Measurements from ENCODE around the gene ENOX1.

The ENOX1 gene

DNA sequence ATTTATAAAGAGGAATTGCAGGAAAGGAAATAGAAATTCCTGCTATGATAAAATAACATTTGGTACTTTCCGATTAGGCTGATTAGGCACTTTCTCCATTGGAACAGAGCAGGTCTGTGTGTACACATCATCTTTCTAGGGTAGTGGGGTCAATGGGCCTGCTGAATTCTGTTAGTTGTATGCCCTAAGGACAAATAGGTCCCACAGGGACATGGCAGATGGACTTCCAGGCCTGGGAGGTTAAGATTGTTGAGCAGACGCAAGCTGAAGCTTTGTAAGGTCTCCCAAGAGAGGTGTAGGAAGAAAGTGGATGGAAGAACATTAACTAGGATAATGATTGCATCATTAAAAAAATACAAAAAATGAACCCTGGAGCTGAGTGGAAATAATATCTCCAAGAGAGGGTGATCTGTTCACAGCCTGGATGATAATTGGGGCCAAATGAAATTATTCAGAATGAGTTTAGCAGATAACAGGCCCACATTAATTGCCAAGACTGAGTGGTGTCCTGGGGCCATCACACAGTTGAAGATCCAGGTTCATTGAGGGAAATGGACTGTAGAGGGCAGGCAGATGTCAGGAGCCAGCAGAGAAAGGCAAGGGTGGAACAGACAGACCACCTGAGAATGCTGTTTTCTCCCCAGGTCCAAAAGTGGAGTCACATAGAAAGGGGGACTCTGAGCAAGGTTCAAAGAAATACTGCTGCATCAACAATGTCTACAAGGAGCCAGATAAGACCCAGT is 548.3 kb downstream of the ENOX1 start:
- no peak for DNase-seq

- peak; percentile 50 for DNase-seq
These were observed 549.2 kb downstream of the ENOX1 start for GRCh38 chr13:43237616-43238015.

- peak; percentile 53 for DNase-seq
These were observed 551.7 kb downstream of the ENOX1 start for GRCh38 chr13:43235028-43235427.

- DNase-seq = peak; percentile 77
These were observed 553.9 kb downstream of the ENOX1 start for GRCh38 chr13:43232873-43233265.

DNA sequence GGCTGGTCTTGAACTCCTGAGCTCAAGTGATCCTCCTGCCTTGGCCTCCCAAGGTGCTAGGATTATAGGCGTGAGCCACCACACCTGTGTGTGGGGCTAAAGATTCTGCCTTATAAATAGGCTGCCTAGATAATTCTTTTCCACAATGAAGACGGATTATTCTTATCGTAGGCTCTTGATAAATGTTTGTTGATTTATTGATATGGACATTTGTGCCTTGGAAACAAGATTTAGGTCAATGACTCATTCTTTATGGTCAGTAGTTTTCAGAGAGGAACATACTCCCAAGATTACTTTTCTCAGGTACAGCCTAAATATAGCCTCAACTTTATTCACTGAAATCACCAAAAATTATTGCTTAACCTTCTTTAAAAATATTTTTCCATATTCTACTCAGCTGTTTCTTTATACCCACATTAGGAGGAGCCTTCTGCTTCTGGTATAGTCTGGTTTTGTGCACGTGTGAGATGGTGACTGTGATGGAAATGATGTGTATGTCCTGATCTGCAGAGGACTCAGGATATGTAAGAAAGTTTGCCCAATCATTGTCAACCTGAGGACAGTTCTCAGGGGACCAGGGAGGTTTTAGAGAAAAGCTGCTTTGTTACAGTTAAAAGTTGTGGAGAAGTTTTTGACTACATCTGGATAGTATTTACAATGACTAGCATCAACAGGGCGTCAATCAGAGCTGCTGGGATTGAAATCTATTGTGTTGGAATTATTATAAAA is 554.5 kb downstream of the ENOX1 start:
- no peak for DNase-seq

- DNase-seq = no peak
These were observed 555.8 kb downstream of the ENOX1 start for GRCh38 chr13:43230989-43231388.

- DNase-seq = peak; percentile 75
These were observed 557.3 kb downstream of the ENOX1 start for GRCh38 chr13:43229506-43229905.

DNA sequence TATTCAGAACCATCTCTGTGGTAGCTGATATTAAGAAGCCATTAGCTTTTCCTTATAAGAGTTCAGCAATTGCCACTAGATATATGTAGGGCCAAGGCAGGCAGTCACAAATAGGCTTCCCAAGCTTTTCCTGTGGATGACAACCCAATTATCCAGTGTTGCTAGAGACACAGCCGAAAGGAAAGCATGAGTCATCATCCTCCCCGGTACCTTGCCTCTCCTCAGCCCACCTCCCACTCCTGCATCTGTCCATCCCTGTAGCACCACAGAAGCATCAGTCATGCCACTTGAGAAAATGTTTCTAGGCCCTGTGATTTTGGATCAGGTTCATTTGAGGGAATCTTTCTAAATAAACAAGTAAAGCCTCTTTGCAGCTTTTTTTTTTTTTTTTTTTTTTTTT is 559.1 kb downstream of the ENOX1 start:
- peak; percentile 52 for DNase-seq

GRCh38 chr13:43223216-43223615 is 563.6 kb downstream of the ENOX1 start:
- DNase-seq = peak; percentile 23

DNA sequence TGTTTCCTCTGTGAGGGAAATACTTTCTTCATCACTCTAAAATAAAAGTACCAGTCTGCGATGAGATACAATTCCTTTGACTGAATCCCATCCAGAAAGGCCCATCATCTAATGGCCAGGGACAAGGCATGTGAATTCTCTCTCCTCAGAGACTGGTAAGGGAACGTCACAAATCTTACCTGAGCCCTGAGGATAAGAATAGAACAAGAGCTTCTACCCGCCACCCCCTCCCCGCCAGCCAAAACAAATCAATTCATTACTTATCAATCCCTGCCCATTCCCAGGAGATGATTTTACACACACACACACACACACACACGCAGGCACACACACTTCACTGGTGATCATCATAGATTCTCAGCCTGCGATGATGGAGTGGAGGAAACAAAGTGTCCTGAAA is 564.7 kb downstream of the ENOX1 start:
- no peak for DNase-seq

DNA sequence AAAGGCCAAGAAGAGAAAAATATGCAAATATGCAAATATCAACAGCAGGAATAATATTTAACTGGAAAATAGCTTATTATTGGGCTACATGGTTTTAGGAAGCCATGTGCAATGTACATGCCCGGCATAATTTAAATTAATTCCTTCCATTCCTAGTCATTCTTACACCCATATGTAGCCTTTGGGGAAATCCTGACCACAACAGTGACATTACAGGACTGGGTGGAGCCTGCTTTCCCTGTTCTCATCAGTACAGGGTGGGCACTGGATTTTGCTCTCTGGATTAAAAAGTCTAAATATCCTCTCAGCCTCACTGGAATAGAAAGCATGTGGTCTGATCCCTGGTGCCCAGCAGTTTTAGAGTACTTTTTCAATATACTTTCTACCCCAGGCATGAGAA is 565.2 kb downstream of the ENOX1 start:
- peak; percentile 65 for DNase-seq

GRCh38 chr13:43220873-43221595 is 565.7 kb downstream of the ENOX1 start:
- no peak for DNase-seq

DNA sequence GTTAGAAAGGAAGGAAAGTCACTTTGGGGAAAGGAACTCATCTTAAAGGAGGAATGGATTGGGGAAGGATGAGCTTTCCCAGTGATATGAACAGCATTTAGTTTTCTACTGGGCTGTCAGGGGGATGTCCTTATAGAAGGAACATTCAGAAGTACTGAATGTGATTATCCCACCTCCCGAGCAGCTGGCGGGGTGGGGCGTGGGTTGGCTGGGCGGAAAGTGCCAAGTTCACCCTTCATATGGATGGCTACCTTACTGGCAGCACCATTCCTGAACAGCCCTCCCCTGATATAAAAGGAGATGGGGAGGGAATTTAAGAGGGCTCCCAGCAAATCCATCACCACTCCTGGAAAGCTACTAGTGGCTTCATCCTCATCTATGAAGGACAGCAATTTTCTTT is 572.6 kb downstream of the ENOX1 start:
- no peak for DNase-seq

DNA sequence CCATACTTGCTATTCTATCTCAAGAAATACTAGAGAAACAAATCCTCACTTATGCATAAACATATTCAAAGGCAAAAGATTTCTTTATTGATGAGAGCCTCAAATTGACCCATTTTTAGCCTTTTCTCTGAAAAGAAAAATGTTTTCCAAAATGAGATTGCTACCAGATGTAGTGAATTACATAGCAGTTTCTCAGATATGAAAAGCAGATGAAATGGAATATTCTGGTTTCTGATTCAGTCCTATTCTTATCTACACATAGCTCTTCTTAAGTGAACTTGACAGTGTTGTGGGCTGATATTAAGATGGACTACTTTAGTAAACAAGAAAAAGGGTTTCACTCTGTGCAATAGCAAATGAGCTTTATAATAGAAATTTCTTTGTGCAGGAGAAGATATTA is 579.9 kb downstream of the ENOX1 start:
- no peak for DNase-seq

DNA sequence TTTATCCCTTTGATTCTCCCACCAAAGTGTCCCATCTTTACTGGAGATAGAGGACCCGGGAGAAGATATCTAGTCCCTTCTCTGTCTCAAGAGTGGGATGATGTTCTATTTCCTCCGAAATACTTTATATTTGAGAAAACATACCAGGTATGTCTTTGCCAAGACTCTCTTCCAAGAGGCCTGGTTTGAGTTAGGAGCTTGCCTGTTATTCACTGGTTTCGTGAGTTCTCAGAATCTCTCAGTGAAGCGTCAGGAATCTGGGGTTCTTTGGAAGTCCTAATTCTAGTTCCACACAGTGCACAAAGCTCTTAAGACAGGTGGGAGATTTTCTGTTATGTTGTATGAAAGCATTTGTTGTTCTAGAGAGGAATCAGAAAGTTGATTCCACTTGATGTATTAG is 581.4 kb downstream of the ENOX1 start:
- no peak for DNase-seq

DNA sequence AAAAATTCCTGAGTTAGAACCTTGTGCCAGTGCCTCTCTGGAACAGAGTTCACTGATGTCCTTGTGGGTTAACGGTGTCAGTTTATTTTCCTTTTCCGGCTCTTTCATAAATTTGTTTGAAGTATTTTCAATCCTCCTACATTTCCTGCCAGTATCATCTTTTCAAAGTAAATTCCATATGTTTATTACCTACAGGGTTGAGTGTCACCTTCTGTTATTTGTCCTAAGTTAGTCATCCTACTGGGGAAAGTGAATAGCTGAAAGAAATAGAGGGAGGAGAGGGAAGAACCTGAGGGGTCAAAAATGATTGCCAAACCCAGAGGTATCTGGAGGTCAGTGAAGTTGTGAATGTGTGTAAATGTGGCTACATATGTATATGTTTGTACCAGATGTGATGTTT is 582.2 kb downstream of the ENOX1 start:
- DNase-seq = no peak

DNA sequence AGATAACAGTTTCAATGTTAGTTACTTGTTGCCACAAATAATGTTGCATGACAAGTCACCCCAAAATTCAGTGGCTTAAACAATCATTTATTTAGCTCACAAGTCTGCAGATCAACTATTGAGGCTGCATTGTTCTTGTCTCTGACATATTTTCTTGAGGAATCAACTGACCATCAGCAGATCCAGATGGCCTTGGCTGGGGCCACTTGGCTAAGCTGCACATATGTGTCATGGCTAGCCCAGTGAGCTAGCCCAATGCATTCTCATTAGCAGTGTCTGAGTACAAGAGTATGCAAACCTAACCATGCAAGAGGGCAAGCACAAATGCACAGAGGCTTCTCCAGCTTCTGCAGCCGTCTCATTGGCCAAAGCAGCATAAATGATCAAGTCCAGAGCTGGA is 583.0 kb downstream of the ENOX1 start:
- no peak for DNase-seq

- no peak for DNase-seq
These were observed 586.0 kb downstream of the ENOX1 start for GRCh38 chr13:43200736-43201135.

- no peak for DNase-seq
These were observed 586.5 kb downstream of the ENOX1 start for GRCh38 chr13:43200307-43200706.

DNA sequence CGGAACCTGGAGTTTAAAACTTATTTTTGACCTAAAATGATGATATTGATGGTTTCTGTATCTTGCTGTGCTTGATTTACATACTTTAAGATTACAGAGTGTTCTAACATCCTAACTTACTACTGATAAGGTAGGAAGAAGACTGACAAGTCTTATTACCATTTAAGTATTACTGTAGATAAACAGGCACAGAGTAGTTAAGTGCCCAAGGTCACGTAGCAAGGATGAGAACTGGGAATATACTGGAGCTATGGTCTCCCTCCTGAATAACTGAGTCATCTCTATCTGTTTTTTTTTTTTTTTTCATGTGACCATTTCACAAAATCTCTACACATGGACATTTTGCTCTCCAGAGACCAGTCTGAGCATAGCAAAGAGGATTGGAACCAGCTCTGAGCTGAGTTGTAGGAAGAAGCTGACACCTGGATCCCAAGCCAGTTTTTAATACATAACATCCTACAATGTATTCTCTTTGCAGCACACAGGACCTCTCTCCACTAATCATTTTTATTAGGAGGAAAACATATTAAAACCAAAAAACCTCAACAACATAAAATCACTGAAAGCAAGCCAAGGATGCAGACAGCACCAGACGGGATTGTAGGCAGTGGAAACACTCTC is 589.9 kb downstream of the ENOX1 start:
- no peak for DNase-seq

- DNase-seq = peak; percentile 11
These were observed 590.6 kb downstream of the ENOX1 start for GRCh38 chr13:43196086-43196621.

- DNase-seq = no peak
These were observed 591.2 kb downstream of the ENOX1 start for GRCh38 chr13:43195551-43195950.

DNA sequence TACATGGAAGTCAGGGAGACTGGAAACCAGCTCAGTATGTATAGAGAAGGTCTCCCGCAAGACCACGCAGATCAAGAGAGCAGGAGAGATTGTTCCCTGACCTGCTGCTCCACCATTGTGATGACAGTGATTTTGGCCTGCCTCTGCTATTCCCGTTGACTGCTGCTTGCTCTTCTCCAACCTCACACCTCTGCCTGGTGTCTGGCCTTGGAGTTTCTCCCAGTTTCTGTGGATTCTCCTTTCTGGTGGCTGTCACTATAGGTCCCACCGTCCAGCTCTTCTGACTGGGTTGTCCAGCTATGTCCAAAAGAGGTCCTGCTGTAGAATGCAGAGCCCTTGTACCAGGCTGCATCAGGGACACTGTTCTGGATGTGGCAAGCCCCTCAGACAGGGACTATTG is 591.7 kb downstream of the ENOX1 start:
- no peak for DNase-seq

Measured in fibroblast of skin of back (primary cell).